ENCODE data around the gene HAUS3.
"Not testable (repeated sequence)": the region's sequence is repeated elsewhere in the genome, so short reads cannot be mapped to it uniquely, and the experiment has no call there.

HAUS3 gene

DNA sequence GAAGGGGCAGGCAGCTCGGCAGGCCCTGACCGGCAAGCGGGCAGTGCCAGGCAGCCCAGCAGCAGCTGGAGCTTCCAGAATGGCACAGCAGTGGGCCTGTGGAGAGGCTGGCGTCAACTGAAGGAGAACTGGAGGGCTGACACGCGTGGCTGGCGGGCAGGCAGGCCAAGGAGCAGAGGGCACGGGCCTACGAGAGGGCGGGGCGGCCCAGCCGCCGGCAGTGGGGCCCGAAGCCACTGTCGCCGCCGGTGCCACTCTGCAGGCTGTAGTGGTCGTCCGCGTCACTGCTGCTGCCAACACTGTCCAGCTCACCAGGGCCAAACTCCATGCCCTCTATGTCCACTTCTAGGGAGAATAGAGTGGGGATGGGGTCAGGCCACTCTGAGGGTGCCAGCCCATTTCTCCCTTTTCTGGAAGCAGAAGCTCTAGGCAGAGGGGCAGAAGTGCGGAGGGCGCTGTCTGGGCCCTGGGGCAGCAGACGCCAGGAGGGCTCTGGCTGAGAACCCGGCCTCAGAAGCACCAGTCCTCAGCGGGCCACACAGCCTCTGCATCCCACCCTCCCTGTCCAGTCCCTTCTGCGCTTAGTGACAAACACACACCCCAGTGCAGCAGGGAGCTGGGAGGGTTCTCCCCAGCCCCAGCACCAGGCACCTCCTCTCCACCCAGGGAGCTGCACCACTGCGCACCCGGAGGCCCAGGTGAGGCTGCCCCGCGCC lies 8.6 kb upstream of the HAUS3 start:
- DNase-seq = no peak

DNA sequence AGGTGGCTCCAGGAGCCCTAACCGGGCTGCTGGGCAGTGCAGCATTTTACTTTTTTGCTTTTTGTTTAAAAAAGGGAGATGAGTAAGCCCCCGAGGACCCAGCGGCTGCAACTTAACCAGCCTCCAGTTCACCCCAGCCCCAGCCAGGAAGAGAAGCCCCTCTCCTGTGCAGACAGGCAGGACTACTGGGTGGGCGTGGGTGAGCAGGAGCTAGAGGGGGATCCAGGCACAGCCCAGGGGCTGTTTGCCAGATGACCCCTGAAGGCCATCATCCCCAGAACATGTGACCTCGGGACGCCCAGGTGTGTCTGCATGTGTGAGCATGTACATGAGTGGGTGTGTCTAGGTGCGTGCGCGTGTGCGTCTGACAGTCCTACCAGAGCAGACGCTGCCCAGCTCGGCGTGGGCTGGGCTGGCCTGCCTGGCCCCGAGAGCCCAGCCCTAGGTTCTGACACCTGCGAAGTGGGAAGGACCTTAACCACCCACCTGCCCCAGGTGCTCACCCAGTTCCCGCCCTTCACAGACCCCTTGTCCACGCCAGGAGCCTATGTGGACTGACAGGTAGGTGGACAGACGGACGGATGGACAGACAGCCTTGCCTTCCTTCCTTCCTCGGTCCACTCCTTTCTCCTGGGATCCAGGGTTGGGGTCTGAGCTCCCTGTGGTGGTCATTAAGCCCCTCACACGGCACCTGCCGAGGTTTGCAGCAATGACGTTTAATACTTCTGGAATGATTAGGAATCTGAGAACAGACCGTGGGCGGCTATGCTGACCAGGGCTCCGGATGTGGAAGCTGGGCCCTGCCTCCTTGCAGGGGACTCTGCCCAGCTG lies 7.8 kb upstream of the HAUS3 start:
- no peak for DNase-seq

DNA sequence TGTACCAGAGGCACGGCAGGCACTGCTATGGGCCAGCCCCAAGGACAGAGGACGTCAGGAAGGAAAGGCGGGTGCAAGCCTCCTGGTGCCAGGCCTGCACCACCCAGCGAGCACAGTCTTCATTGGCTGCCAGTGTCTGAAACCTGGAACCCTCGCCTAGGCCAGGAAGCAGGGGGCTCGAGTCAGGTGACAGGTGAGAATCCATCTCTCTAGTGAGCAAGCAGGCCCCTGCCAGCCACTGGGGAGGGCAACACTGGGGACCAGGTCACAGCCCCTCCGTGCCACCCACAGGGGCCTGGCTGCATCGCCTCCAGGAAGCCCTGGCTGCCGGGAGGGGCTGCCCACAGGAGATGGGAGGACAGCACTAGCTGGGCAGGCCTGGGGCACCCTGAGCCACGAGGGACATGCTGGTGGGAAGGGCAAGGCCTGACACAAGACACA lies 6.9 kb upstream of the HAUS3 start:
- DNase-seq = no peak

DNA sequence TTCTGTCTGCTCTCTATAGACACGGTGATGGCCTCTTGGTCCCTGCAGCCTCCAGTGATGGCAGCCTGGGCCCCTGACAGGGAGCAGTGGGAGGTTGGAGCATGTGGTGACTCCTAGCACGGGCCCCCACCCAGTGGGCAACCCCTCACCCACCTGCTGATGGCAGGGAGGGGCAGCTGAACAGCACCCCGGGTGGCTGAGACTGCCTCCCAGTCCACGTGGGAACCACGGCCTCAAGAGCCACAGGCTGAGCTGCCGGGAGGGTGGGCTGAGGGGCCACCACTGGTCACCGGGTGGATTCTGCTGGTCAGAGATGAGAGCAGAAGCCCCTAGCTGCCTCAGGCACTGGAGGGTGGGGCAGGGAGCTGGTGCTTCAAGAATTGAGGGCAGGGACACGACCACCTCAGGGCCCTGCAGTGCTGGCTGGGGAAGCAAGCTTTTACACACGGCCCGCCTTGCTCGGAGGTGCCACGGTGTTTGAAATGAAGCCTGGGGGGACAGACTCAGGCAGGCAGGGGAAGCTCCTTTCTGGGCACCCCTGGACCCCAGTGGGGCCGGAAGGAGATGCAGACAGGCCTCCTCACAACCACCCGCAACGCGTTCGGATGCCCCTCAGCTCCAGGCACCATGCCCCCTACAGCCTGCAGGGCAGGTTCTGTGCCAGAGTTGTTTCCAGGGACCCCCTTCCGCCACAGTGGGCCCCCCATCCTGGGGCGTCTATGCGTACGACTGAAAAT lies 6.3 kb upstream of the HAUS3 start:
- DNase-seq = peak; percentile 2

DNA sequence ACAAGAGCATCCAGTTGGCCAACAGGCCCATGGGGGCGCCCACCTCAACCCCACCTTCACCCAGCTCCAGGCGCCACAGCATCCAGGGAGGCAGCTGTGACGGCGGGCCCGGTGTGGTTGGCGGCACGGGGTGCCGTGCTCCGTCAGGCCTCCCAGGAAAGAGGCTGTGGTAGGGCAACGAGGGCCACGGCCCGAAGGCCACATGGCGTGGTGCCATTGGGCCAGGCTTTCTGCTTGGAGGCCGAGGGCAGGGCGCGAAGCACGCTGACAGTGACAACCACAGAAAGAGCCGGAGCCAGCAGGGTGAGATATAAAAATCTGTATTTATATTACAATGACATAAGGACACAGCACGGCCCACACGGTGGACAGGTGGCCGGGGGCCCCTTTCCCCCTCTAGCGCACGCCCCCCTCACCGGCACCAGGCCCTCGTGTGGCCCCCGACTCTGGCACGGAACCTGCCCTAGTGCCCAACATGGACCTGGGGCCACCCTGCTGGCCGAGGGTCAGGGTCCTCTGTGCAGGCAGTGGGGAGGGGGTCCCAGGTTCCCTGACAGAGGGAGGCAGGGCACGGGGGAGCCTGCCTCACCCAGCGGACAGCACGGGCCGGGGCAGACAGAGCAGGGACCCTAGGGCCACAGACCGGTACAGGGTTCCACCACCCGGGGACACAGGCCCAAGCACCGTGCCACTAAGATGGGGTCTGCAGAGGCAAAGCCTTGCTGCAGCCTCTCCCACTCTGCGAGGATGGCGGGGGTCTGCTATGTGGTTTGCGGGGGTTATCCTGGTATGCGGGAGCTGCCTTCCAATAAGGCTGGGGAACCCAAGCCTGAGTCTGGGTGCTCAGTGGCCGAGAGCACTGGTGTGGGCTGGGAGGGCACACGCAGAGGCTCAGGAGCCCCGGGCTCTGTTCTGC lies 5.5 kb upstream of the HAUS3 start:
- DNase-seq = no peak

DNA sequence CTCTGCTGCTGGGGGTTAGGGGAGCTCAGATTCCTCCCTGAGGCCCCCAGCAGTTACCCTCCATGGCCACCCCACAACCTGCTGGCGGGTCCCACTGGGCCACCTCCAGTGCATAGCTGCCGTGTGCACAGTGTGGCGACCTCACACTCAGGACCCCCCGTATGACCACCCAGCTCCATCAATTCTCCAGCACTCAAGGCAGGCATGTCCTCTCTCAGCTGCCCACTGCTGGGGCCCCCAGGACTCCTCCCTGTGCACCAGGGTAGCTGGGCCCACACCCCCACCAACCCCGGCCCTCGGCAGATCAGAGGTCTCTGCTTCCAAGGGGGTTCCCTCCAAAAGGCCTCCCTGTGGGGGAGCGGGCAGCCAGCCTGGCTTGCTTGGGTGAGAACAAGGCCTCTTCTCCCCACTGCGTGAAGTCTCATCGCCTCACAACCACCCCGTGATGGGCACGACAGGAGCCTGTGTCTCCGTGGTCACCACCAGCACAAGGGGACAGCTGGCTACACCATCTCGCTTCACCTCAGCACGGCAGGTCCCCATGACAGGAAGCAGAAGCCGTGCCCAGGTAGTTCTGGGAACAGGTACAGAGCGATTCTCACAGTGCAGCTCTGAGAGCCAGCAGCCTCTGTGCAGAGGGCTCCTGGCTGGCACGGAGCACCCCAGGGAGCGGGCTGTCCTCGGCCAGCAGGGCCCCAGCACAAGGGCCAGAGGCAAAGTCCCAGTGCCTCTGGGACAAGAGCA lies 4.6 kb upstream of the HAUS3 start:
- DNase-seq = peak; percentile 2

DNA sequence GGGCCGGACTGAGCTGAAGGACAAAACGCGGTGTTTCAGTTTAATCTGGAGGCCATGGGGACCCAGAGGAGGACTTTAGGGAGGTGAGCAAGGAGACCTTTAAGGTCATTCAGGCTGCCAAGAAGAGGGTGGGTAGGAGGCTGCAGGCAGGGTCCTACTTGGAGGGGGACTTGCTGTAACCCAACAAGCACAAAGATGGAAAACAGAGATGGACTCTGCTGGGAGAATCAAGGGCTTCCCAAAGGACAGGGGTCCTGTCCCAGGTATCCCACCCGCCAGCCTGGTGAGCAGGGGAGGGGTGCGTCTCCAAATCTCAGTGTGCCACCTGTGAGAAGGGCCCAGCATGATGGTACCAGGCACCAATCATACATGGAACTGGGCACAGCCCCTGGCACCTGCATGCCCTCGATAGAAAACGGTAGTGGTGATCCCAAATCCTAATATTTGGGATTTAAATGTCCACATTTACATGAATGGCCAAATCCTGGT lies 3.9 kb upstream of the HAUS3 start:
- DNase-seq = no peak

DNA sequence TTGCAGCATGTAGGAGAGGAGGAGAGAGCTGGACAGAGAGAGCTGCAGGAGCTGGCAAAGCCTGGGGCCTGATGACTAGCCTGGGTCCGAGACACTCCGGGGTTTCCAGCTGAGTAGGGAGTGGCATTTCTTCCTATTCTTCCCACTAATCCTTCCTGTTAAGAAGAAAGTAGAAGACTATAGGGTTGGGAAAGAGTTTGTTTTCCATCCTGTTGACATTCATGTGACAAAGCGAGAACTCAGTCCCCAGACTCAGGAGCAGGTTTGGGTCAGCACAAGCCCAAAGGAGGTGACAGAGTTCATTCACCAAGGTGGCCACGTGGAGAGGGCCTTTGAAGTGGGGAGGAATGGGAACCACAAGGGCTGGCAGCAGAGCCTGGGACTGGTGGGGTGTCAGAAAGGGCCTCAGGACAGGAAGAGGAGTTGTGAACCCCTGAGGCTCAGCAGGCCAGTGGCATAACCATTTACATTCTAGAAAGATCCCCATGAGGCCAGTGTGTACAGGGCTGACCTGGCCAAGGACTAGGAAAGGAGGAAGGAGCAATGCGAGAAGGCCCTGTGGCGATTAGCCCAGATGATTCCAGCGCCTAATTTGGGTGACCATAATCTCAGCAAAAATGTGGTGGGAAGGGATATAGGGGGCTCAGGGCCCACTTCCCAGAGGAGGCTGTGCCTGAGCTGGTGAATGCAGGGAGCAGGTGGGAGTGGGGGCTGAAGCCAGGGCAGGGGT lies 3.3 kb upstream of the HAUS3 start:
- DNase-seq = no peak

DNA sequence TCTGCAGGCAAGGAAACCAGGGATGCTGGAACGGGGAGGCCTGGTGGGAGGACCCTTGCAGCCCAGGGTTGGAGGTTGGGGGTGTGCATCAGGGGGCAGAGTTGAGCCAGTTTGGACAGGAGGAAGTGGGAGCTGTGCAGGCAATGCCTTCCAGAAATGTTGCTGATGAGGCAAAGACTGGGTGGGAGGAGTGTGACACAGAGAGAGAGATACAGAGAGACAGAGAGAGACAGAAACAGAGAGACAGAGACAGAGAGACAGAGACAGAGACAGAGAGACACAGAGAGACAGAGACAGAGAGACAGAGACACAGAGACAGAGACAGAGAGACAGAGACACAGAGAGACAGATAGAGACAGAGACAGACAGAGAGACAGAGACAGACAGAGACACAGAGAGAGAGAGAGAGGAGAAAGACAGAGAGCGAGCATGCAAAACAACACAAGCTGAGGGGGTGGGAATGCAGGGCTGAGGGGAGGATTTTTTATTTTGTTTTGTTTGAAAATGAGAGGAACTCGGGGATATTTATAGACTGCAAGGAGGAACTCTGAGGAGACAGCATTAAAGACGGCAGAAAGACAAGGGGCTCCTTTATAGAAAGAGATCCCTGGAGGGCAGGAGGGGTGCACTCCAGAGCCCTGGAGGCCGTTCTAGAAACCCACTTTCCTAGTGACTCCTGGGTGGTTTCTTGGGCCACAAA lies 1.9 kb upstream of the HAUS3 start:
- no peak for DNase-seq

DNA sequence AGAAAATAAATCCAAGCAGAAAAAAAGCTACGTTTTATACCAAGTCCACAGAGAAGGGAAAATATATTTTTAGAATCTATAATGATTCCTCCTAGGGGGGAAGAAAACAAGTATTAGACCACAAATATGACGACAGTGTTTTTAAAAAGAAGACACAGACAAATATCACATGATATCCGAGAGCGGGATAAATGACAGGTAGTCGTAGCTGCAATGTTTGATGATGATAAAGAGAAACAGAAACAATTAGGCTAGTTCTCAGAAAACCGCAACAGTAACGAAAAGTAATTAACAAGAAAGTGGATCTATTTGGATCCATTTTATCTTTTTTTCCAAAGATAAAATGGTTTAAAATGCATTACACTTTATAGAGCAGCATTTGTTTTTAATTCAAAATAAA lies 918 bp downstream of the HAUS3 start:
- DNase-seq = no peak

DNA sequence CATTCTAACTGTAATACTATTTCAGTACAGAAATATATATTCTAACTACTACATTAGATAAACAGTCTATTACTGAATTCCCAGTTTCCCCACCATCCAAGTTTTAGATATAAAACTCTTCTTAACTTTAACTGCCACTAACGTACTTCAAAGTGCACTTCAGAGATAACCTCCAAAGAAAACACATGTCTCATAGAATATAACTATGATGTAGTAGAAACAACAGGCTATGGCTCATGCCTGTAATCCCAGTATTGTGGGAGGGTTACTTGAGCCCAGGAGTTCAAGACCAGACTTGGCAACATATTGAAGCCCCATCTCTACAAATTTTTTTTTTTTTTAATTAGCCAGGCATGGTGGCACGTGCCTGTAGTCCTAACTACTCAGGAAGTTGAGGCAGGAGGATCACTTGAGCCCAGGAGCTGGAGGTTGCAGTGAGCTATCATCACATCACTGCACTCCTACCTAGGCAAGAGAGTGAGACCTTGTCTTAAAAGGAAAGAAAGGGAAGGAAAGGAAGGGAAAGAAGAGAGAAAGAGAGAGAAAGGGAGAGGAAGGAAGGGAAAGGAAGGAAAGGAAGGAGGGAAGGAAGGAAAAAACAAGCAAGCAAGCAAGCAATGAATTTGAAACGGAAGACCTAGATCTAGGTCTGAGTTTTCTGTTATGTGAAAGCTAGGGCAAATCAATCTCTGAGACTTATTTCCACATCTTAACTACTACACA lies 4.8 kb downstream of the HAUS3 start:
- no peak for DNase-seq

DNA sequence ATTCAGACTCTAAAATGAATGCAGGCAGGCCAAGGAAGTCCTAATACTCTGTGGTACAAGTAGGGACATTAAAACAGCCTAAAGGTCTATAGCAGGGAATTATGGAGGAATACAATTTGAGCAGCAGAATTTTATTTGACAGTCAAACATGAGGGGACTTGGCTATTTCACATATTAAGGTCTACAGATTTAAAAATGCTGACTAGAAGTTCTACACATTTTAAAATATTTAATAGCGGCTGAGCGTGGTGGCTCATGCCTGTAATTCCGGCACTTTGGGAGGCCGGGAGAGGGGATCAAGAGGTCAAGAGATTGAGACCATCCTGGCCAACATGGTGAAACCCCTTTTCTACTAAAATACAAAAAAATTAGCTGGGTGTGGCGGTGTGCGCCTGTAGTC lies 10.8 kb downstream of the HAUS3 start:
- no peak for DNase-seq

DNA sequence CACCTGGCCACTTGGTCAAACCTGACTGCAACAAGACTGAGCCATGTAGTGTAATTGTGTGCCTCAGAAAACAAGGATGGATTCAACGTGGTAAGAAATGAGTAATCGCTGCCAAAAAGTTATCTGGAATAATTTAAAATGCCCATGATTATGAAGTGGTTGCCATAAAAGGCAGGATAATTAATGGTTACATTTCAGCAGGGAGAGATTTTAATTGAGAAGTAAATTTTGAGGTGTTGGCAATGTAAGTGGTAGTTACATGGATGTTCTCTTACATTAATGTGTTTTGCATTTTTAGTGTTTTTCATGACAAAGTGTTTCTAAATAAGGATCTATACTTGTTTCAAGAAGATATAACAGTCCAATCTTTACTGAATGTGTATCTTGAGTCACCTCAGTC lies 15.7 kb downstream of the HAUS3 start:
- DNase-seq = no peak

DNA sequence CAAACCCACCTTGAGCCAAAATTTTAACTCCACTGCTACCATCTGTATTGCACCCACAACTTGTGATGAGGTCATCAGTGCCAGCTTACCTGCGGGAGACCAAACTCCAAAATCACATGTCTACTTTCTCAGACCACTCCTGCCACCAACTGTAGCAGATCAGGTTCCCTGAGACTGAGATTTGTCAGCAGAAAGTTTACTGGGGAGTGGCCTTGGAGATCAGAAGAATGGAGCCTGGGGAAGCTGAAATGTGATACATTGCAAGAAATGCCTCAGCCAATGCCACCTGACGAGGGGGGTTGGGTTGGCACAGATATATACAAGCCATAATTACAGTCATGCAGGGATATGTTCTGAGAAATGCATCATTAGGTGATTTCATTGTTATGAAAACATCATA lies 19.1 kb downstream of the HAUS3 start:
- no peak for DNase-seq

DNA sequence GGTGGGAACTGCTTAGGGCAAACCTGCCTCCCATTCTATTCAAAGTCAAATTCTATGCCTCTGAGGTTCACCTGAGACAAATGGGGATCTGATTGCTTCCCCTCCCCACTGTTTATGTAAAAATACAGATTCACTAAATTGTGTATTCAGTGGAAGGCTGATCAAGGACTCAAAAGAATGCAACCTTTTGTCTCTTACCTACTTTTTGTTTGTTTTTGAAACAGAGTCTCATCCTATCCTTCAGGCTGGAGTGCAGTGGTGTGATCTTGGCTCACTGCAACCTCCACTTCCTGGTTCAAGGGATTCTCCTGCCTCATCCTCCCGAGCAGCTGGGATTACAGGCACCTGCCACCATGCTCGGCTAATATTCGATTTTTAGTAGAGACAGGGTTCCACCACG lies 20.5 kb downstream of the HAUS3 start:
- DNase-seq = not testable (repeated sequence)

DNA sequence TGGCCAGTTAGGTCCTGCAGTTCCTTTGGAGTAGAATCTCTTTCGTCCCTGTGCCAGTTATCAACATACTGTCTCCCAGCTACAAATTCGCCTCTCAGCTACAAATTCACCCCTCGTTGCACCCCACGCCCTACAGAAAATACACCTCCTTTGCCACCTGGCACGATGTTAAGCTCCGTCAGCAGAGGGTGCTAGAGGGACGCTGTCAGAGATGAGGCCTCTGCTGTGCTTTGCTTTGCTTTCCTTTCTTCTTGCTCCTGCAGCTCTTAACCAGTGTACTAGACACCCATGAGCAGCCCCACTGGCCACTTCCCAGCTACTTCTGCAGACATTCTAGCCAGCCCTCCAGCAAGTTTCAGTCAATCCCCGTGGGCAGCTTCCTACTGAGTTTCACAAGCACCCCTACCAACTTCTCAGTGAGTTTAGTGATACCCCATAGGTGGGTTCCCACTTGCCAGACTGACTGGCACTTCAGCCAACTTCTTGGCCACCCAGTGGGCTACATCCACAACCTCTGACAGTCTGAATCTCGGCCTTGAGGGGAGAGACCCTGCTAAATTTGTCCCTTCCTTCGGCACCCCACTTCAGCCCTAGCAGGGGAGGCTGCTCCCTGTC lies 21.8 kb downstream of the HAUS3 start:
- DNase-seq = peak; percentile 85

DNA sequence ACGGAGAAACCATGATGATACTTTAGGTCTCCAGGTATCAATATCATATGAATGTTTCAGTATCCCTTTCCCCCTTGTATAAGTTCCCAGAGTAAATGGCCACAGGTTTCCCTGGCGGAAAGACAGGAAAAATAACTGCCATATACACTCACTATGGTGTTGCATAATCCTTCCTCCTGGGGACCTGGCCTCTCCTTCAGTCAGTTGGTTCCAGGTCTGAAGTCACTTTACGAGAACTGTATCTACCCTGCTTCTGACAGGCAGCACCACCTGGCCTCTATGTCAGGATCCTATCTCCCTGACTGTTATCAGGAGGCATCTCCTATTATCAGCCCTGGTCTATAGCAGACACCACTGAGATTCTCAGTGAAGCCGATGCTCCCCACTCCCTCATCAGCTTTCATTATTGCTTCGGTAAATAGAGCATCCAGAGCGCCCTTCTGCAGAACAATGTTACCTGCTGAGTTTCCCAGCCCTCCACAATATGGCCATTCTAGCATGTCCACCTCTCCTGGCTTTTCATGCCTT lies 22.6 kb downstream of the HAUS3 start:
- DNase-seq = no peak

DNA sequence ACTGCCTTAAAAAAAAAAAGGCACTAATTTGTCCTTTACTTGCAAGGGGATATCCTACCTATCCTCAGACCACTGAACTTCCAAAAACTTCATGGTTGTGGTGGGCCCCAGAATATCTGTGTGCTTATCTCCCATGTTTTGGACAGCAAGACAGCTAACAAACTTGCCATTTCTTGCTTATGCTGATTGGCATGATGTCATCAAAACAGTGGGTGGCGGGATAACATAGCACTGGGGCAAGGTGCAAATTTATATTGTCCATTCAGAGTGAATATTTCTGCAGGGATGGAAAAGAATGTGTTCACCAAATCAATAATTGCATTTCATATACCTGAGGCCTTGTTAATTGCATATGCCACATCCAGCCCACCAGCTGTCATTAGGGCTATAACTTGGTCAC lies 23.5 kb downstream of the HAUS3 start:
- no peak for DNase-seq

DNA sequence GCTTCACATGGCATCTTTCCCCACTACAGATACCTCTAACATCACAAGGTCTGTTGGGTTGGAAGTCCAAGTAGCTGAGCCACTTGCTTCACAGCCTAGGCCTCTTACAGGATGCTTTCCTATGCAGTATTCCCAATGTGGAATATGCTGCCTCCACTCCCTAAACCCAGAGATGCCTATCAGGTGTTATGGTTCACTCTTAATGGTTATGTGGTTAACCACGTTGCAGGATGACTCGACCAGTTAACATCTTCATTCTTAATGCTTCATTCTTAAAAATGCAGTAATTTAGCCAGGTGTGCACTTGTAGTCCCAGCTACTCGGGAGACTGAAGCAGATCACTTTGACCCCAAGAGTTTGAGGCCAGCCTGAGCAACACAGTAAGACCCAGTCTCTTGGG lies 24.2 kb downstream of the HAUS3 start:
- no peak for DNase-seq

Measured in CD4-positive, alpha-beta T cell treated with Interleukin-17A for 4 hours (primary cell).